A673 (cell line): Measurements from ENCODE around the gene DDX53. TPM values are rescaled to one million over a fixed set of nuclear protein-coding genes. Genes with fewer than 3 reads are reported as not detected.

Source experiments
- BruUV-seq: library from RNA; stranded (reverse); fragments of 400-500 nt; replicated peaks from 2 replicates; lab custom pipeline; 2021; lab: Mats Ljungman, UMichigan
- CTCF ChIA-PET: fragments of 300-600 bp; sonication (Branson Sonifier 250); formaldehyde crosslinking; loops from one replicate; lab custom pipeline; 2022; ENCODE audit warnings: antibody characterized with exemption; lab: Charles Lee
- POLR2A ChIA-PET: fragments of 300-600 bp; sonication (Branson Sonifier 250); formaldehyde crosslinking; loops from one replicate; lab custom pipeline; 2022; ENCODE audit warnings: antibody characterized with exemption; ENCODE audit not compliant: low non-redundant PET; lab: Charles Lee
- DNase-seq: peaks from one replicate; pipeline ENCODE4 v3.0.0-alpha.2; 2015; ENCODE audit warnings: low spot score
- H3K27ac ChIP-seq: fragments of 200-600 bp; sonication (generic); 2 replicates; pipeline ENCODE4 v1.5.1; 2016; ENCODE audit warnings: mixed run types, low read depth, mild to moderate bottlenecking, mixed read lengths, antibody characterized with exemption, low read length; ENCODE audit not compliant: poor library complexity, severe bottlenecking
- H3K27me3 ChIP-seq: fragments of 200-600 bp; sonication (generic); replicated peaks from 2 replicates; pipeline ENCODE4 v1.6.1; 2017; ENCODE audit warnings: mixed run types, low read depth, mild to moderate bottlenecking, mixed read lengths, antibody characterized with exemption, low read length; ENCODE audit not compliant: insufficient read depth, poor library complexity
- H3K36me3 ChIP-seq: fragments of 200-600 bp; sonication (generic); 2 replicates; pipeline ENCODE4 v1.6.1; 2016; ENCODE audit warnings: mixed run types, mild to moderate bottlenecking, mixed read lengths, antibody characterized with exemption, low read length; ENCODE audit not compliant: insufficient read depth, poor library complexity, severe bottlenecking
- H3K4me1 ChIP-seq: fragments of 200-600 bp; sonication (generic); 2 replicates; pipeline ENCODE4 v1.6.1; 2017; ENCODE audit warnings: mixed run types, mild to moderate bottlenecking, mixed read lengths, antibody characterized with exemption, low read length; ENCODE audit not compliant: insufficient read depth, poor library complexity, severe bottlenecking
- H3K4me3 ChIP-seq: fragments of 200-600 bp; sonication (generic); 2 replicates; pipeline ENCODE4 v1.5.1; 2016; ENCODE audit warnings: low read depth, mixed run types, mild to moderate bottlenecking, mixed read lengths, low read length; ENCODE audit not compliant: poor library complexity, severe bottlenecking
- H3K9me3 ChIP-seq: fragments of 200-600 bp; sonication (generic); 2 replicates; pipeline ENCODE4 v1.6.1; 2016; ENCODE audit warnings: mixed run types, low read depth, mild to moderate bottlenecking, mixed read lengths, antibody characterized with exemption, low read length; ENCODE audit not compliant: poor library complexity, severe bottlenecking
- EZH2 ChIP-seq: fragments of 200-600 bp; sonication (generic); IDR thresholded peaks from 2 replicates; pipeline ENCODE4 v1.6.1; 2017; ENCODE audit warnings: borderline replicate concordance, low read depth, mild to moderate bottlenecking, mixed read lengths, antibody characterized with exemption, low read length; ENCODE audit not compliant: poor library complexity, severe bottlenecking
- intact Hi-C: fragments of 100-400 bp; cut with micrococcal nuclease; formaldehyde crosslinking; loops from one replicate; pipeline ENCODE4 v1.10.0; 2022; ENCODE audit not compliant: unreplicated experiment
- total RNA-seq: library from RNA; stranded (reverse); gene quantifications from 2 replicates; pipeline ENCODE4 v1.2.3, GENCODE V29; 2021
- TF ChIP-seq, protein P1 (sequence below): fragments of 300-800, 200-600 bp; sonication (generic); conservative IDR thresholded peaks from 2 replicates; pipeline ENCODE4 v1.5.1; 2017; ENCODE audit warnings: low read depth, mild to moderate bottlenecking, antibody characterized with exemption, low read length, moderate library complexity, mixed read lengths

DDX53 gene
- total RNA-seq, 1 experiment from 2014 or later: not detected

GRCh38 chrX:23008431-23009099, 8.8 kb downstream of the DDX53 start:
- Histone ChIP-seq H3K27me3 (no peaks in the 10 kb centered on the region), H3K4me1 (no peaks in the 10 kb centered on the region), H3K4me3 (no peak overlapping the region), H3K27ac (no peak overlapping the region), H3K9me3 (no peaks in the 10 kb centered on the region), H3K36me3 (no peaks in the 10 kb centered on the region)
- TF ChIP-seq EZH2: no peak
- TF ChIP-seq, protein P1, sequence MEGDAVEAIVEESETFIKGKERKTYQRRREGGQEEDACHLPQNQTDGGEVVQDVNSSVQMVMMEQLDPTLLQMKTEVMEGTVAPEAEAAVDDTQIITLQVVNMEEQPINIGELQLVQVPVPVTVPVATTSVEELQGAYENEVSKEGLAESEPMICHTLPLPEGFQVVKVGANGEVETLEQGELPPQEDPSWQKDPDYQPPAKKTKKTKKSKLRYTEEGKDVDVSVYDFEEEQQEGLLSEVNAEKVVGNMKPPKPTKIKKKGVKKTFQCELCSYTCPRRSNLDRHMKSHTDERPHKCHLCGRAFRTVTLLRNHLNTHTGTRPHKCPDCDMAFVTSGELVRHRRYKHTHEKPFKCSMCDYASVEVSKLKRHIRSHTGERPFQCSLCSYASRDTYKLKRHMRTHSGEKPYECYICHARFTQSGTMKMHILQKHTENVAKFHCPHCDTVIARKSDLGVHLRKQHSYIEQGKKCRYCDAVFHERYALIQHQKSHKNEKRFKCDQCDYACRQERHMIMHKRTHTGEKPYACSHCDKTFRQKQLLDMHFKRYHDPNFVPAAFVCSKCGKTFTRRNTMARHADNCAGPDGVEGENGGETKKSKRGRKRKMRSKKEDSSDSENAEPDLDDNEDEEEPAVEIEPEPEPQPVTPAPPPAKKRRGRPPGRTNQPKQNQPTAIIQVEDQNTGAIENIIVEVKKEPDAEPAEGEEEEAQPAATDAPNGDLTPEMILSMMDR: peak; percentile 64
- intact Hi-C loops: no loop called here
- BruUV-seq: no TSS peak
- DNase-seq: peak; percentile 50
- CTCF ChIA-PET: interaction anchor here (1.3 kb wide), 1 partner anchor 1024 kb away, joined by 6 read pairs; no protein-coding TSS in a partner anchor
- POLR2A ChIA-PET: no interaction called here

GRCh38 chrX:23012162-23012561, 12.4 kb downstream of the DDX53 start:
- H3K4me1 ChIP-seq: no peaks in the 10 kb centered on the region
- intact Hi-C loops: loop anchor here (10.0 kb wide), 1 partner anchor 303 kb away; no protein-coding TSS in a partner anchor
- no peak for DNase-seq
- TF ChIP-seq, protein P1: no peak
- no peak for TF ChIP-seq EZH2
- CTCF ChIA-PET: interaction anchor here (0.6 kb wide), 1 partner anchor 454 kb away, joined by 3 read pairs; no protein-coding TSS in a partner anchor
- no peaks in the 10 kb centered on the region for H3K9me3 ChIP-seq
- H3K27me3 ChIP-seq: no peaks in the 10 kb centered on the region
- POLR2A ChIA-PET: no interaction called here
- no peak overlapping the region for H3K27ac ChIP-seq
- no peaks in the 10 kb centered on the region for H3K36me3 ChIP-seq
- no peak overlapping the region for H3K4me3 ChIP-seq
- BruUV-seq: no TSS peak

- TF ChIP-seq EZH2: no peak
- TF ChIP-seq, protein P1: no peak
- no peak for DNase-seq
- POLR2A ChIA-PET: no interaction called here
- intact Hi-C loops: loop anchor here (10.0 kb wide), 1 partner anchor 302 kb away; no protein-coding TSS in a partner anchor
- H3K36me3 ChIP-seq: no peaks in the 10 kb centered on the region
- CTCF ChIA-PET: no interaction called here
- H3K27me3 ChIP-seq: no peaks in the 10 kb centered on the region
- no peak overlapping the region for H3K4me3 ChIP-seq
- H3K9me3 ChIP-seq: no peaks in the 10 kb centered on the region
- no peak overlapping the region for H3K27ac ChIP-seq
- BruUV-seq: no TSS peak
- no peaks in the 10 kb centered on the region for H3K4me1 ChIP-seq
Measured at GRCh38 chrX:23012636-23013035, 12.9 kb downstream of the DDX53 start.
